ENCODE results near the gene SLC6A6.

DNA sequence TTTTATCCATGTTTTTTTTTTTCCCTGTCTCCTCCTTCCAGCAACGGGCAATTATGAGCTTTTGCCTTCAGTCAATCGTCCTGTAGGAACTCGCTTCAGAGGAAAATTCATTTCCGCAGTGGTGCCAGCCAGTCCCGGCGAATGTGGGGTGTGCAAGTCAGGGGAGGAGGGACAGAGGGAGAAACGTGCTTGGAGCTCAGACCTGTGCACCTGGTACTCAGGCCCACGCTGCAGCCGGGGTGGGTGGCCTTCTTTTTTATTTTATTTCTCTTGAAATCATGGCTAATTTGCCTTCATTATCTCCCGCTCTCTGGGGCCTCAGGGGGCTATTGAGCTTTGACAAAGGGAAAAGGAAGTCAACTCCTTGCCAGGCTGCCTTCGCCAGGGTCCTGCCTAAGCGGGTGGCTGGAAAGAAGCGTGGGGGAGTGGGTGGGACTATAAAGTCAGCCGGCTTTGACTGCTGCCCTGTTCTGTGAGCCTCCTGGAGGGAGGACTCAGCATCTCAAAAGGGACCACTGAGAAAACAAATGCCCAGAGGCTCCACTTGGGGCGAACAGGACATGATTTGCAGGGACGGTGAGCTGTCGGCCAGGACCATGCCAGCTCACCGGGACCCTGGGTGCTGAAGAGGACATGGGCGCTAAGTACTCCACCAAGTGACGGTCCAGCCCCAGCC, 132.2 kb downstream of the SLC6A6 start:
- TF ChIP-seq, protein P1, sequence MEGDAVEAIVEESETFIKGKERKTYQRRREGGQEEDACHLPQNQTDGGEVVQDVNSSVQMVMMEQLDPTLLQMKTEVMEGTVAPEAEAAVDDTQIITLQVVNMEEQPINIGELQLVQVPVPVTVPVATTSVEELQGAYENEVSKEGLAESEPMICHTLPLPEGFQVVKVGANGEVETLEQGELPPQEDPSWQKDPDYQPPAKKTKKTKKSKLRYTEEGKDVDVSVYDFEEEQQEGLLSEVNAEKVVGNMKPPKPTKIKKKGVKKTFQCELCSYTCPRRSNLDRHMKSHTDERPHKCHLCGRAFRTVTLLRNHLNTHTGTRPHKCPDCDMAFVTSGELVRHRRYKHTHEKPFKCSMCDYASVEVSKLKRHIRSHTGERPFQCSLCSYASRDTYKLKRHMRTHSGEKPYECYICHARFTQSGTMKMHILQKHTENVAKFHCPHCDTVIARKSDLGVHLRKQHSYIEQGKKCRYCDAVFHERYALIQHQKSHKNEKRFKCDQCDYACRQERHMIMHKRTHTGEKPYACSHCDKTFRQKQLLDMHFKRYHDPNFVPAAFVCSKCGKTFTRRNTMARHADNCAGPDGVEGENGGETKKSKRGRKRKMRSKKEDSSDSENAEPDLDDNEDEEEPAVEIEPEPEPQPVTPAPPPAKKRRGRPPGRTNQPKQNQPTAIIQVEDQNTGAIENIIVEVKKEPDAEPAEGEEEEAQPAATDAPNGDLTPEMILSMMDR (IDR thresholded peaks at IDR 0.05), result no peak
- TF ChIP-seq EZH2 (IDR thresholded peaks at IDR 0.05) (no peak), EZH2phosphoT487 (IDR thresholded peaks at IDR 0.05) (no peak)

All from neural progenitor cell (in vitro differentiated cells).